ENCODE results near the gene NEAT1.

NEAT1 gene

GRCh38 chr11:65418431-65418680 is 4.2 kb upstream of the NEAT1 start:
- H3K36me3 ChIP-seq (ENCODE audit: insufficient read depth, low read length) = no peaks in the 10 kb centered on the region
- peak overlapping the region; percentile 58 for H3K4me3 ChIP-seq (ENCODE audit: low read length)
- H3K27me3 ChIP-seq (ENCODE audit: insufficient read depth, low read length) = no peaks in the 10 kb centered on the region
- no peaks in the 10 kb centered on the region for H3K9me3 ChIP-seq (ENCODE audit: low read length)
- H3K4me1 ChIP-seq (ENCODE audit: insufficient read depth, low read length) = peaks cover 54% of the 10 kb centered on the region
- H2AFZ ChIP-seq (ENCODE audit: low read depth, low read length) = no peak overlapping the region

- Histone ChIP-seq H3K27me3 (ENCODE audit: insufficient read depth, low read length) (no peaks in the 10 kb centered on the region), H3K4me3 (ENCODE audit: low read length) (peak overlapping the region; percentile 58), H3K4me1 (ENCODE audit: insufficient read depth, low read length) (peaks cover 54% of the 10 kb centered on the region), H2AFZ (ENCODE audit: low read depth, low read length) (no peak overlapping the region), H3K36me3 (ENCODE audit: insufficient read depth, low read length) (no peaks in the 10 kb centered on the region), H3K9me3 (ENCODE audit: low read length) (no peaks in the 10 kb centered on the region)
Observed at GRCh38 chr11:65418681-65419459, 3.7 kb upstream of the NEAT1 start.

- H3K4me1 ChIP-seq (ENCODE audit: insufficient read depth, low read length) = peaks cover 54% of the 10 kb centered on the region
- peak overlapping the region; percentile 58 for H3K4me3 ChIP-seq (ENCODE audit: low read length)
Observed at GRCh38 chr11:65419460-65419771, 3.2 kb upstream of the NEAT1 start.

GRCh38 chr11:65419772-65420481 is 2.7 kb upstream of the NEAT1 start:
- Histone ChIP-seq H2AFZ (ENCODE audit: low read depth, low read length) (no peak overlapping the region), H3K4me1 (ENCODE audit: insufficient read depth, low read length) (peaks cover 54% of the 10 kb centered on the region), H3K27me3 (ENCODE audit: insufficient read depth, low read length) (no peaks in the 10 kb centered on the region), H3K4me3 (ENCODE audit: low read length) (peak overlapping the region; percentile 58), H3K9me3 (ENCODE audit: low read length) (no peaks in the 10 kb centered on the region), H3K36me3 (ENCODE audit: insufficient read depth, low read length) (no peaks in the 10 kb centered on the region)

More at GRCh38 chr11:65419460-65419771, 3.2 kb upstream of the NEAT1 start:
- Histone ChIP-seq H3K27me3 (ENCODE audit: insufficient read depth, low read length) (no peaks in the 10 kb centered on the region), H2AFZ (ENCODE audit: low read depth, low read length) (no peak overlapping the region), H3K9me3 (ENCODE audit: low read length) (no peaks in the 10 kb centered on the region), H3K36me3 (ENCODE audit: insufficient read depth, low read length) (no peaks in the 10 kb centered on the region)

GRCh38 chr11:65420506-65420905 is 2.1 kb upstream of the NEAT1 start:
- H2AFZ ChIP-seq (ENCODE audit: low read depth, low read length) = no peak overlapping the region
- no peaks in the 10 kb centered on the region for H3K27me3 ChIP-seq (ENCODE audit: insufficient read depth, low read length)
- peak overlapping the region; percentile 78 for H3K4me3 ChIP-seq (ENCODE audit: low read length)
- H3K36me3 ChIP-seq (ENCODE audit: insufficient read depth, low read length) = peaks cover 3% of the 10 kb centered on the region
- peaks cover 50% of the 10 kb centered on the region for H3K4me1 ChIP-seq (ENCODE audit: insufficient read depth, low read length)
- no peaks in the 10 kb centered on the region for H3K9me3 ChIP-seq (ENCODE audit: low read length)

- Histone ChIP-seq H3K4me1 (ENCODE audit: insufficient read depth, low read length) (peaks cover 45% of the 10 kb centered on the region), H3K4me3 (ENCODE audit: low read length) (peak overlapping the region; percentile 78), H3K27me3 (ENCODE audit: insufficient read depth, low read length) (no peaks in the 10 kb centered on the region), H2AFZ (ENCODE audit: low read depth, low read length) (no peak overlapping the region), H3K9me3 (ENCODE audit: low read length) (no peaks in the 10 kb centered on the region), H3K36me3 (ENCODE audit: insufficient read depth, low read length) (peaks cover 8% of the 10 kb centered on the region)
Observed at GRCh38 chr11:65420979-65421793, 1.4 kb upstream of the NEAT1 start.

GRCh38 chr11:65421794-65422632 is 585 bp upstream of the NEAT1 start:
- Histone ChIP-seq H3K36me3 (ENCODE audit: insufficient read depth, low read length) (peaks cover 16% of the 10 kb centered on the region), H3K4me3 (ENCODE audit: low read length) (peak overlapping the region; percentile 94), H3K4me1 (ENCODE audit: insufficient read depth, low read length) (peaks cover 45% of the 10 kb centered on the region), H2AFZ (ENCODE audit: low read depth, low read length) (no peak overlapping the region), H3K27me3 (ENCODE audit: insufficient read depth, low read length) (no peaks in the 10 kb centered on the region), H3K9me3 (ENCODE audit: low read length) (no peaks in the 10 kb centered on the region)

GRCh38 chr11:65423516-65424204 is 1.1 kb downstream of the NEAT1 start:
- Histone ChIP-seq H3K4me3 (ENCODE audit: low read length) (peak overlapping the region; percentile 94), H2AFZ (ENCODE audit: low read depth, low read length) (no peak overlapping the region)

GRCh38 chr11:65424205-65425104 is 1.9 kb downstream of the NEAT1 start:
- H3K36me3 ChIP-seq (ENCODE audit: insufficient read depth, low read length) = peaks cover 31% of the 10 kb centered on the region
- peak overlapping the region; percentile 94 for H3K4me3 ChIP-seq (ENCODE audit: low read length)
- peaks cover 52% of the 10 kb centered on the region for H3K4me1 ChIP-seq (ENCODE audit: insufficient read depth, low read length)
- H3K9me3 ChIP-seq (ENCODE audit: low read length) = no peaks in the 10 kb centered on the region
- H3K27me3 ChIP-seq (ENCODE audit: insufficient read depth, low read length) = no peaks in the 10 kb centered on the region
- no peak overlapping the region for H2AFZ ChIP-seq (ENCODE audit: low read depth, low read length)

More at GRCh38 chr11:65423516-65424204, 1.1 kb downstream of the NEAT1 start:
- Histone ChIP-seq H3K36me3 (ENCODE audit: insufficient read depth, low read length) (peaks cover 31% of the 10 kb centered on the region), H3K4me1 (ENCODE audit: insufficient read depth, low read length) (peaks cover 46% of the 10 kb centered on the region), H3K9me3 (ENCODE audit: low read length) (no peaks in the 10 kb centered on the region), H3K27me3 (ENCODE audit: insufficient read depth, low read length) (no peaks in the 10 kb centered on the region)

- H3K9me3 ChIP-seq (ENCODE audit: low read length) = no peaks in the 10 kb centered on the region
- H3K4me3 ChIP-seq (ENCODE audit: low read length) = peak overlapping the region; percentile 94
- H3K4me1 ChIP-seq (ENCODE audit: insufficient read depth, low read length) = peaks cover 54% of the 10 kb centered on the region
- no peaks in the 10 kb centered on the region for H3K27me3 ChIP-seq (ENCODE audit: insufficient read depth, low read length)
- H2AFZ ChIP-seq (ENCODE audit: low read depth, low read length) = no peak overlapping the region
- H3K36me3 ChIP-seq (ENCODE audit: insufficient read depth, low read length) = peaks cover 35% of the 10 kb centered on the region
Observed at GRCh38 chr11:65425105-65425970, 2.7 kb downstream of the NEAT1 start.

All from neuron (in vitro differentiated cells).